WTC11 (cell line): ENCODE results near the gene PGAM5. TPM values are rescaled to one million over a fixed set of nuclear protein-coding genes. Genes with fewer than 3 reads are reported as not detected.

Experiments
- ATAC-seq: fragments of 200-7000 bp; cut with Tn5 transposase; 2 replicates; pipeline ENCODE4 v1.10.0; 2021; ENCODE audit warnings: mild to moderate bottlenecking, moderate library complexity
- CTCF ChIA-PET: fragments of 300-600 bp; sonication (Branson Sonifier 250); formaldehyde crosslinking; loops from one replicate; lab custom pipeline; 2021; ENCODE audit warnings: antibody characterized with exemption; lab: Charles Lee
- POLR2A ChIA-PET: fragments of 350-600 bp; sonication (Branson Sonifier 250); formaldehyde crosslinking; loops from one replicate; lab custom pipeline; 2021; ENCODE audit warnings: antibody characterized with exemption; lab: Charles Lee
- DNase-seq: peaks from one replicate; pipeline ENCODE4 v3.0.0; 2021; ENCODE audit warnings: low spot score
- H3K27ac Mint-ChIP-seq: 2 replicates; pipeline ENCODE4 v1.8.0; 2021; ENCODE audit warnings: mixed read lengths
- H3K27me3 Mint-ChIP-seq: 2 replicates; pipeline ENCODE4 v1.8.0; 2021; ENCODE audit warnings: low read depth, mild to moderate bottlenecking, moderate library complexity, mixed read lengths
- H3K36me3 Mint-ChIP-seq: 2 replicates; pipeline ENCODE4 v1.8.0; 2021; ENCODE audit warnings: mixed read lengths
- H3K4me1 Mint-ChIP-seq: 2 replicates; pipeline ENCODE4 v1.8.0; 2022; ENCODE audit warnings: mixed read lengths
- H3K4me3 Mint-ChIP-seq: 2 replicates; pipeline ENCODE4 v1.8.0; 2021; ENCODE audit warnings: mild to moderate bottlenecking, moderate library complexity, mixed read lengths
- H3K9me3 Mint-ChIP-seq: 2 replicates; pipeline ENCODE4 v1.8.0; 2021; ENCODE audit warnings: mixed read lengths
- ARID4B ChIP-seq: sonication (generic); formaldehyde crosslinking; IDR thresholded peaks from 2 replicates; pipeline ENCODE4 v1.8.0; 2023; ENCODE audit warnings: missing genetic modification reagents, mild to moderate bottlenecking, borderline replicate concordance
- EMX1 ChIP-seq: fragments of 250-450 bp; sonication (Bioruptor Pico); IDR thresholded peaks from 2 replicates; pipeline ENCODE4 v1.8.0; 2021; ENCODE audit warnings: mild to moderate bottlenecking
- ERG ChIP-seq: fragments of 250-450 bp; sonication (Bioruptor Pico); IDR thresholded peaks from 2 replicates; pipeline ENCODE4 v1.8.0; 2021; ENCODE audit warnings: mild to moderate bottlenecking
- GABPB1 ChIP-seq: sonication (generic); formaldehyde crosslinking; IDR thresholded peaks from 2 replicates; pipeline ENCODE4 v1.8.1; 2023; ENCODE audit warnings: mild to moderate bottlenecking, missing genetic modification reagents
- GTF2I ChIP-seq: fragments of 250-450 bp; sonication (Bioruptor Pico); conservative IDR thresholded peaks from 2 replicates; pipeline ENCODE4 v1.4.0; 2021; ENCODE audit warnings: mild to moderate bottlenecking
- IRF2 ChIP-seq: sonication (generic); formaldehyde crosslinking; IDR thresholded peaks from 2 replicates; pipeline ENCODE4 v1.8.0; 2022; ENCODE audit warnings: low read depth, missing genetic modification reagents, borderline replicate concordance
- JAZF1 ChIP-seq: fragments of 250-450 bp; sonication (Bioruptor Pico); IDR thresholded peaks from 2 replicates; pipeline ENCODE4 v1.9.0; 2021; ENCODE audit warnings: moderate library complexity, mild to moderate bottlenecking, inconsistent platforms
- MXD4 ChIP-seq: fragments of 250-450 bp; sonication (Bioruptor Pico); IDR thresholded peaks from 2 replicates; pipeline ENCODE4 v1.8.0; 2021; ENCODE audit warnings: mild to moderate bottlenecking, moderate library complexity, borderline replicate concordance
- NR1H2 ChIP-seq: sonication (generic); formaldehyde crosslinking; IDR thresholded peaks from 2 replicates; pipeline ENCODE4 v1.9.0; 2021; ENCODE audit warnings: mild to moderate bottlenecking, moderate library complexity, missing genetic modification reagents
- NR3C1 ChIP-seq: sonication (generic); formaldehyde crosslinking; conservative IDR thresholded peaks from 2 replicates; pipeline ENCODE4 v1.8.1; 2023; ENCODE audit warnings: low read depth, mild to moderate bottlenecking, missing genetic modification reagents
- OVOL2 ChIP-seq: fragments of 250-450 bp; sonication (Bioruptor Pico); IDR thresholded peaks from 2 replicates; pipeline ENCODE4 v1.9.0; 2021; ENCODE audit warnings: mild to moderate bottlenecking, borderline replicate concordance
- PRRX2 ChIP-seq: fragments of 250-450 bp; sonication (Bioruptor Pico); IDR thresholded peaks from 2 replicates; pipeline ENCODE4 v1.8.0; 2021; ENCODE audit warnings: mild to moderate bottlenecking
- RORB ChIP-seq: fragments of 250-450 bp; sonication (Bioruptor Pico); IDR thresholded peaks from 2 replicates; pipeline ENCODE4 v1.9.0; 2021; ENCODE audit warnings: mild to moderate bottlenecking
- SMAD3 ChIP-seq: sonication (generic); formaldehyde crosslinking; IDR thresholded peaks from 2 replicates; pipeline ENCODE4 v1.8.0; 2022; ENCODE audit warnings: missing genetic modification reagents, mild to moderate bottlenecking, borderline replicate concordance
- SP1 ChIP-seq: sonication (generic); formaldehyde crosslinking; conservative IDR thresholded peaks from 2 replicates; pipeline ENCODE4 v1.8.1; 2022; ENCODE audit warnings: missing genetic modification reagents
- TCF7 ChIP-seq: sonication (generic); formaldehyde crosslinking; IDR thresholded peaks from 2 replicates; pipeline ENCODE4 v1.8.0; 2022; ENCODE audit warnings: mild to moderate bottlenecking, low read depth, missing genetic modification reagents, moderate library complexity
- USF2 ChIP-seq: sonication (generic); formaldehyde crosslinking; IDR thresholded peaks from 2 replicates; pipeline ENCODE4 v1.8.1; 2023; ENCODE audit warnings: mild to moderate bottlenecking, missing genetic modification reagents, moderate library complexity
- ZNF138 ChIP-seq: sonication (generic); formaldehyde crosslinking; conservative IDR thresholded peaks from 2 replicates; pipeline ENCODE4 v1.8.1; 2022; ENCODE audit warnings: mild to moderate bottlenecking, moderate library complexity, missing genetic modification reagents
- ZNF263 ChIP-seq: sonication (generic); formaldehyde crosslinking; IDR thresholded peaks from 2 replicates; pipeline ENCODE4 v1.8.1; 2022; ENCODE audit warnings: low read depth, mild to moderate bottlenecking, moderate library complexity, missing genetic modification reagents
- ZSCAN18 ChIP-seq: fragments of 250-450 bp; sonication (Bioruptor Pico); IDR thresholded peaks from 2 replicates; pipeline ENCODE4 v2.1.2; 2022; ENCODE audit warnings: mild to moderate bottlenecking, moderate library complexity
- total RNA-seq: library from RNA; stranded (reverse); gene quantifications from 3 replicates; pipeline ENCODE4 v1.2.3, GENCODE V29; 2021
- TF ChIP-seq, protein P1 (sequence below): sonication (generic); formaldehyde crosslinking; IDR thresholded peaks from 2 replicates; pipeline ENCODE4 v1.8.1; 2023; ENCODE audit warnings: mild to moderate bottlenecking, moderate library complexity, missing genetic modification reagents

The PGAM5 gene
- total RNA-seq, 1 experiment from 2014 or later, result 89.7 TPM

- TF ChIP-seq, protein P1, sequence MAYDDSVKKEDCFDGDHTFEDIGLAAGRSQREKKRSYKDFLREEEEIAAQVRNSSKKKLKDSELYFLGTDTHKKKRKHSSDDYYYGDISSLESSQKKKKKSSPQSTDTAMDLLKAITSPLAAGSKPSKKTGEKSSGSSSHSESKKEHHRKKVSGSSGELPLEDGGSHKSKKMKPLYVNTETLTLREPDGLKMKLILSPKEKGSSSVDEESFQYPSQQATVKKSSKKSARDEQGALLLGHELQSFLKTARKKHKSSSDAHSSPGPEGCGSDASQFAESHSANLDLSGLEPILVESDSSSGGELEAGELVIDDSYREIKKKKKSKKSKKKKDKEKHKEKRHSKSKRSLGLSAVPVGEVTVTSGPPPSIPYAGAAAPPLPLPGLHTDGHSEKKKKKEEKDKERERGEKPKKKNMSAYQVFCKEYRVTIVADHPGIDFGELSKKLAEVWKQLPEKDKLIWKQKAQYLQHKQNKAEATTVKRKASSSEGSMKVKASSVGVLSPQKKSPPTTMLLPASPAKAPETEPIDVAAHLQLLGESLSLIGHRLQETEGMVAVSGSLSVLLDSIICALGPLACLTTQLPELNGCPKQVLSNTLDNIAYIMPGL, result no peak; the same call in 1 of the 2 replicates
- TF ChIP-seq OVOL2 (CRISPR knock-in tag) (no peak), USF2 (CRISPR knock-in tag) (no peak), TCF7 (CRISPR knock-in tag) (peak; percentile 1; the same call in 1 of the 2 replicates), ARID4B (CRISPR knock-in tag) (no peak)
These were observed 620 bp downstream of the PGAM5 start (continued) for GRCh38 chr12:132711080-132711843.

- no peaks in the 10 kb centered on the region for H3K27me3 Mint-ChIP-seq
- H3K9me3 Mint-ChIP-seq, result peaks cover 4% of the 10 kb centered on the region; the same call in 1 of the 2 replicates
- H3K36me3 Mint-ChIP-seq, result peaks cover 23% of the 10 kb centered on the region
- ChIA-PET CTCF (interaction anchor here (1.1 to 1.6 kb wide), 2 partner anchors 74 to 298 kb away, joined by 3 to 5 read pairs; no protein-coding TSS in a partner anchor), POLR2A (no interaction called here)
- H3K4me3 Mint-ChIP-seq, result no peak overlapping the region
- ATAC-seq (no peak), DNase-seq (no peak)
- H3K4me1 Mint-ChIP-seq, result peaks cover 8% of the 10 kb centered on the region; the same call in 1 of the 2 replicates
- H3K27ac Mint-ChIP-seq, result 0 out of 2 replicates have a peak overlapping the region, but pooled peaks have one; percentile 27
- no peak for TF ChIP-seq MXD4 (CRISPR knock-in tag)
- no peak for TF ChIP-seq NR1H2
- no peak for TF ChIP-seq EMX1 (CRISPR knock-in tag)
- no peak for TF ChIP-seq ERG
- no peak for TF ChIP-seq SP1 (CRISPR knock-in tag)
- TF ChIP-seq GABPB1, result no peak
- TF ChIP-seq SMAD3 (CRISPR knock-in tag), result no peak
- TF ChIP-seq ZNF263 (CRISPR knock-in tag), result no peak
- no peak for TF ChIP-seq RORB (CRISPR knock-in tag)
- no peak for TF ChIP-seq ARID4B (CRISPR knock-in tag)
- TF ChIP-seq JAZF1 (CRISPR knock-in tag), result no peak
- TF ChIP-seq IRF2 (CRISPR knock-in tag), result no peak
- TF ChIP-seq ZSCAN18 (CRISPR knock-in tag), result no peak
- no peak for TF ChIP-seq ZNF138 (CRISPR knock-in tag)
- TF ChIP-seq GTF2I (CRISPR knock-in tag), result no peak
- TF ChIP-seq PRRX2 (CRISPR knock-in tag), result no peak
- TF ChIP-seq NR3C1 (CRISPR knock-in tag), result no peak
These were observed 2.5 kb downstream of the PGAM5 start for GRCh38 chr12:132713123-132713522.
